C4-2B (cell line): Measurements from ENCODE around the gene GALNT2.

ENCODE experiments used
- ZFX ChIP-seq: fragments of 450-650 bp; IDR thresholded peaks from 2 replicates; pipeline ENCODE4 v1.6.1; 2017
- TF ChIP-seq, protein P1 (sequence below): fragments of 450-650 bp; conservative IDR thresholded peaks from 2 replicates; pipeline ENCODE4 v1.5.1; 2017; ENCODE audit warnings: mild to moderate bottlenecking

DNA sequence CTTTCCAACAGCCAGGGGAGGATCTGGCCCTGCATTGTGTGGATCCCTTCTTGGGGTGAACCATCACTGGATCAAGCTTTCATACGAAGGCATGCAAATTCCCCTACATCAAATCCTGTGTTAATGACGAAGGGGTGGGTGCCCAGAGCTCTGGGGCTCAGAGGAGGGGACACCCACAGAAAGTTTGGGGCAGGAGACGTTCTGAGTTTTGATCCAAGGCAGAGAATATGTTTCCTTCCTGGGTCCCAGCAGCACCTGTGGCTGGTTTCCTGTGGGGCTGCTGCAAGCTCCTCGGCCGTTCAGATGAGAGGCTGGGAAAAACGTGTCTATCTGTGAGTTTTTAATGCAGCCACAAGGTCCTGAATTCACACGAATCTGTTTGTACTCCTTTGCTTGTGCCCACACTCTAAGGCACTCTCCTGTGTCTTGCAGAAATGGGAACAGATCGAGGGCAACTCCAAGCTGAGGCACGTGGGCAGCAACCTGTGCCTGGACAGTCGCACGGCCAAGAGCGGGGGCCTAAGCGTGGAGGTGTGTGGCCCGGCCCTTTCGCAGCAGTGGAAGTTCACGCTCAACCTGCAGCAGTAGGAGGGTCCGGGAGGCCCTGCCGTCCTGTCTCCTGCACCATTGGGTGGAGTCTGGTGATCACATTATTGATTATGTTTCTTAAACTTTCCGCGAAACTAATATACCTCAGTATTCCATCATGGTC, 212.0 kb downstream of the GALNT2 start:
- TF ChIP-seq, protein P1, sequence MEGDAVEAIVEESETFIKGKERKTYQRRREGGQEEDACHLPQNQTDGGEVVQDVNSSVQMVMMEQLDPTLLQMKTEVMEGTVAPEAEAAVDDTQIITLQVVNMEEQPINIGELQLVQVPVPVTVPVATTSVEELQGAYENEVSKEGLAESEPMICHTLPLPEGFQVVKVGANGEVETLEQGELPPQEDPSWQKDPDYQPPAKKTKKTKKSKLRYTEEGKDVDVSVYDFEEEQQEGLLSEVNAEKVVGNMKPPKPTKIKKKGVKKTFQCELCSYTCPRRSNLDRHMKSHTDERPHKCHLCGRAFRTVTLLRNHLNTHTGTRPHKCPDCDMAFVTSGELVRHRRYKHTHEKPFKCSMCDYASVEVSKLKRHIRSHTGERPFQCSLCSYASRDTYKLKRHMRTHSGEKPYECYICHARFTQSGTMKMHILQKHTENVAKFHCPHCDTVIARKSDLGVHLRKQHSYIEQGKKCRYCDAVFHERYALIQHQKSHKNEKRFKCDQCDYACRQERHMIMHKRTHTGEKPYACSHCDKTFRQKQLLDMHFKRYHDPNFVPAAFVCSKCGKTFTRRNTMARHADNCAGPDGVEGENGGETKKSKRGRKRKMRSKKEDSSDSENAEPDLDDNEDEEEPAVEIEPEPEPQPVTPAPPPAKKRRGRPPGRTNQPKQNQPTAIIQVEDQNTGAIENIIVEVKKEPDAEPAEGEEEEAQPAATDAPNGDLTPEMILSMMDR: no peak
- no peak for TF ChIP-seq ZFX
